ENCODE measurements around the gene PRRC1.

DNA sequence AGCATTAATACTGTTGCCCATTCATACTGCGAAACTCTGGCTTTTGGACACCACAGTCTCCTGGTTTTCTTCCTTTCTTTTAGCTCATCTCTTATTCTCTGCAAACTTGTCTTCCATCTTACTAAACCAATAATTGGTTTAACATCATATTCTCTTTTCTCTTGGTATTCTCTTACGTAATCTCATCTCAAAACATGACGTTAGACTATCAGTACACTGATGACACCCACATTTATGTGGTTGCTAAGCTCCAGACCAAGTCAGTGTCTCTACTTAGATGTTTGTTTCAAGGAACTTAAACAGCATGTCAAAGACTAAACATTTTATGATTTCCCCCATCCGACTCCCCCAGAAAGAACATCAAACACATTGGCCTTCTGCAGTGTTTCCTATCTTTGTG is 2.1 kb downstream of the PRRC1 start:
- no peak for TF ChIP-seq EP300 (IDR thresholded peaks at IDR 0.05)
- TF ChIP-seq, protein P1, sequence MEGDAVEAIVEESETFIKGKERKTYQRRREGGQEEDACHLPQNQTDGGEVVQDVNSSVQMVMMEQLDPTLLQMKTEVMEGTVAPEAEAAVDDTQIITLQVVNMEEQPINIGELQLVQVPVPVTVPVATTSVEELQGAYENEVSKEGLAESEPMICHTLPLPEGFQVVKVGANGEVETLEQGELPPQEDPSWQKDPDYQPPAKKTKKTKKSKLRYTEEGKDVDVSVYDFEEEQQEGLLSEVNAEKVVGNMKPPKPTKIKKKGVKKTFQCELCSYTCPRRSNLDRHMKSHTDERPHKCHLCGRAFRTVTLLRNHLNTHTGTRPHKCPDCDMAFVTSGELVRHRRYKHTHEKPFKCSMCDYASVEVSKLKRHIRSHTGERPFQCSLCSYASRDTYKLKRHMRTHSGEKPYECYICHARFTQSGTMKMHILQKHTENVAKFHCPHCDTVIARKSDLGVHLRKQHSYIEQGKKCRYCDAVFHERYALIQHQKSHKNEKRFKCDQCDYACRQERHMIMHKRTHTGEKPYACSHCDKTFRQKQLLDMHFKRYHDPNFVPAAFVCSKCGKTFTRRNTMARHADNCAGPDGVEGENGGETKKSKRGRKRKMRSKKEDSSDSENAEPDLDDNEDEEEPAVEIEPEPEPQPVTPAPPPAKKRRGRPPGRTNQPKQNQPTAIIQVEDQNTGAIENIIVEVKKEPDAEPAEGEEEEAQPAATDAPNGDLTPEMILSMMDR (IDR thresholded peaks at IDR 0.05) = no peak
- no peak for TF ChIP-seq POLR2AphosphoS5 (IDR thresholded peaks at IDR 0.05)
- TF ChIP-seq POLR2A (IDR thresholded peaks at IDR 0.05) = no peak

All from gastroesophageal sphincter (tissue), 3 donors.